ENCODE data around the gene EFHC2. TPM values are rescaled to one million over a fixed set of nuclear protein-coding genes. Genes with fewer than 3 reads are reported as not detected.
A peak's percentile ranks its signal among the peaks of the same experiment; 100 is the strongest.
"Not testable (repeated sequence)": the region's sequence is repeated elsewhere in the genome, so short reads cannot be mapped to it uniquely, and the experiment has no call there.

The EFHC2 gene
- total RNA-seq, 1 experiment from 2014 or later: not detected

- no peak for DNase-seq (ENCODE audit: extremely low read depth, low read depth)
These were observed 44.3 kb downstream of the EFHC2 start for GRCh38 chrX:44299177-44299576.

- DNase-seq (ENCODE audit: extremely low read depth, low read depth): no peak
These were observed 51.9 kb downstream of the EFHC2 start for GRCh38 chrX:44291468-44292092.

- no peak for DNase-seq (ENCODE audit: extremely low read depth, low read depth)
These were observed 52.8 kb downstream of the EFHC2 start for GRCh38 chrX:44290718-44291117.

GRCh38 chrX:44282753-44283152 lies 60.7 kb downstream of the EFHC2 start:
- no peak for DNase-seq (ENCODE audit: extremely low read depth, low read depth)

GRCh38 chrX:44280116-44280515 lies 63.4 kb downstream of the EFHC2 start:
- no peak for DNase-seq (ENCODE audit: extremely low read depth, low read depth)

GRCh38 chrX:44274096-44274495 lies 69.4 kb downstream of the EFHC2 start:
- DNase-seq (ENCODE audit: extremely low read depth, low read depth): no peak

GRCh38 chrX:44267861-44268260 lies 75.6 kb downstream of the EFHC2 start:
- no peak for DNase-seq (ENCODE audit: extremely low read depth, low read depth)

GRCh38 chrX:44267116-44267515 lies 76.4 kb downstream of the EFHC2 start:
- no peak for DNase-seq (ENCODE audit: extremely low read depth, low read depth)

- DNase-seq (ENCODE audit: extremely low read depth, low read depth): no peak
These were observed 77.9 kb downstream of the EFHC2 start for GRCh38 chrX:44265559-44265958.

GRCh38 chrX:44264936-44265335 lies 78.5 kb downstream of the EFHC2 start:
- DNase-seq (ENCODE audit: extremely low read depth, low read depth): no peak

- DNase-seq (ENCODE audit: extremely low read depth, low read depth): no peak
These were observed 82.2 kb downstream of the EFHC2 start for GRCh38 chrX:44261286-44261685.

- no peak for DNase-seq (ENCODE audit: extremely low read depth, low read depth)
These were observed 82.9 kb downstream of the EFHC2 start for GRCh38 chrX:44260609-44261008.

- DNase-seq (ENCODE audit: extremely low read depth, low read depth): not testable (repeated sequence)
These were observed 87.7 kb downstream of the EFHC2 start for GRCh38 chrX:44255742-44256141.

GRCh38 chrX:44253575-44253942 lies 89.9 kb downstream of the EFHC2 start:
- no peak for DNase-seq (ENCODE audit: extremely low read depth, low read depth)

GRCh38 chrX:44252688-44253574 lies 90.5 kb downstream of the EFHC2 start:
- DNase-seq (ENCODE audit: extremely low read depth, low read depth): peak; percentile 11

GRCh38 chrX:44247468-44247867 lies 96.0 kb downstream of the EFHC2 start:
- DNase-seq (ENCODE audit: extremely low read depth, low read depth): no peak

GRCh38 chrX:44246826-44247225 lies 96.6 kb downstream of the EFHC2 start:
- no peak for DNase-seq (ENCODE audit: extremely low read depth, low read depth)

- DNase-seq (ENCODE audit: extremely low read depth, low read depth): no peak
These were observed 97.7 kb downstream of the EFHC2 start for GRCh38 chrX:44245733-44246132.

GRCh38 chrX:44244008-44244407 lies 99.5 kb downstream of the EFHC2 start:
- peak; percentile 3 for DNase-seq (ENCODE audit: extremely low read depth, low read depth)

- DNase-seq (ENCODE audit: extremely low read depth, low read depth): no peak
These were observed 101.9 kb downstream of the EFHC2 start for GRCh38 chrX:44241546-44241945.

- DNase-seq (ENCODE audit: extremely low read depth, low read depth): no peak
These were observed 103.4 kb downstream of the EFHC2 start for GRCh38 chrX:44240036-44240435.

GRCh38 chrX:44239036-44239435 lies 104.4 kb downstream of the EFHC2 start:
- no peak for DNase-seq (ENCODE audit: extremely low read depth, low read depth)

Data from NCI-H460 (cell line).